ENCODE data around the gene SMARCA2. TPM values are rescaled to one million over a fixed set of nuclear protein-coding genes. Genes with fewer than 3 reads are reported as not detected.

Gene SMARCA2
- 91.4 and 100.0 TPM in 2 replicates for total RNA-seq

DNA sequence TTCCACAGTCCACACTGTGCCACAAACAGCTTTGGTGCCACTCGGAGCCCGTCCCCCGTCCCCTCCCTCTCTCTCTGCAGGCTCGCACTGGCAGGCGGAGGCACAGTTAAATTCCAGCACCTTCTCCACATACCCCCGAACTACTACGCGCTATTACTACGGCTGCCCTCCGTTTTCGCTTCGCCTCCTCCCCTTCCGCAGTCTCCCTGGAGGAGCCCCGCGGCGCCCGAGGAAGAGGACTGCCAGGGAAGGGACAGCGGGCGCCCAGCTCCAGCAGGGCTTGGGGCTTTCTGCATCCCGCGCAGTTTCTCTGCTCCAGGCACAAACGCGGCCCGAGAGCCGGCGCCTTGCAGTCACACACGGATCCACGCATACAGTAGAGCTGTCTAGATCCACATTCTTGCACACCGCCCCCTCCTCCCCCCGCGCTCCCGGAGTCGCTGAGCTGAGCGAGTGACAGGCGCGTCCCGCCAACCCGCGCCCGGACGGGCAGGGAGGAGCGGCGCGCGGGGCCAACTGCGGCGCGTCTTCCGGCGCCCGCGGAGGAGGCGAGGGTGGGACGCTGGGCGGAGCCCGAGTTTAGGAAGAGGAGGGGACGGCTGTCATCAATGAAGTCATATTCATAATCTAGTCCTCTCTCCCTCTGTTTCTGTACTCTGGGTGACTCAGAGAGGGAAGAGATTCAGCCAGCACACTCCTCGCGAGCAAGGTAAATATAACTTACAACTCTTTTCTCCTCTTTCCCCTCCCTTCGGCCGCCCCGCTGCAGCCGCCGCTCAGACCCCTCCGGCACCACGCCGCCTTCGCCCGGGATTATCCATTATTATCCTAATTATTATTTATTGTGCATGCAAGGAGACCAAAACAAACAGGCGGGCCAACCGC, at the start of gene SMARCA2:
TSS of gene SMARCA2 (plus strand) at position 652 of the 885 bp plus-strand sequence. CDS start 13,676 bp downstream, outside the sequence.
- Mint-ChIP-seq H3K36me3 (ENCODE audit: low read depth) (peaks cover 2% of the 10 kb centered on the region), H3K9me3 (no peaks in the 10 kb centered on the region), H3K4me1 (peaks cover 44% of the 10 kb centered on the region), H3K27me3 (peaks cover 11% of the 10 kb centered on the region), H3K4me3 (peak within 1 kb of the TSS; percentile 98), H3K27ac (peak within 1 kb of the TSS; percentile 97)
- intact Hi-C loops (cut with micrococcal nuclease), result loop anchor here (1.0 to 10.0 kb wide), 8 partner anchors 8 to 1740 kb away; partner anchors contain the start of genes KANK1, PUM3 and VLDLR
- DNase-seq, result peak; percentile 99

DNA sequence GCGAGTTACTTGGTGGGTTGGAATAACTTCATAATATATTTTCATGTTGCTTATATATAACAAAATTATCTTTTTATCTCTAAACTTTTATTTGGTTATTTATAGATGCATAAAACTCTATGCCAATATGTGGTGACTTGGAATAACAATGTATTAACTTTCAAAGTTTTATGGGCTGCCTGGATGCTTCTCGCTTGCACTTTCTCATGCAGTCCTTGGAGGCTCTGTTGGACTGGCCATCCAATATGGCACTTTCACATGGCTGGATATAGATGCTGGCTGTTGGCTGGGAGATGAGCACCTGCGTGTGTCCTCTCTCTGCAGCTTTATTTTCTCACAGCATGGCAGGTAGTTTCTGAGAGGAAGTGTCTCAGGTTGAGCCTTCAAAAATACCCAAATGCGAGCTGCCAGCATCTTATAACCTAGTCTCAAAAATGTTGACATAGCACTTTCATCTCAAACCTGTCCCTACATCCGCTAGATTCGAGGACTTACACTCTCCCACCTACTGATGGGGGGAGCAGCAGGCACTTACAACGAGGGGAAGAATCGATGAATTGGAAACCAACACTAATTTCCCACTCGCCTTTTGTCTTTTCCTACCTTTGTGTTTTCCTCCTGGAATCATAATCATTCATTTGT, 48.3 kb upstream of the SMARCA2 start:
- no peaks in the 10 kb centered on the region for H3K36me3 Mint-ChIP-seq (ENCODE audit: low read depth)
- intact Hi-C loops (cut with micrococcal nuclease), result no loop called here
- no peak overlapping the region for H3K27ac Mint-ChIP-seq
- H3K27me3 Mint-ChIP-seq, result peaks cover 18% of the 10 kb centered on the region
- DNase-seq, result no peak
- H3K4me3 Mint-ChIP-seq, result no peak overlapping the region
- H3K4me1 Mint-ChIP-seq, result no peaks in the 10 kb centered on the region
- H3K9me3 Mint-ChIP-seq, result no peaks in the 10 kb centered on the region

DNA sequence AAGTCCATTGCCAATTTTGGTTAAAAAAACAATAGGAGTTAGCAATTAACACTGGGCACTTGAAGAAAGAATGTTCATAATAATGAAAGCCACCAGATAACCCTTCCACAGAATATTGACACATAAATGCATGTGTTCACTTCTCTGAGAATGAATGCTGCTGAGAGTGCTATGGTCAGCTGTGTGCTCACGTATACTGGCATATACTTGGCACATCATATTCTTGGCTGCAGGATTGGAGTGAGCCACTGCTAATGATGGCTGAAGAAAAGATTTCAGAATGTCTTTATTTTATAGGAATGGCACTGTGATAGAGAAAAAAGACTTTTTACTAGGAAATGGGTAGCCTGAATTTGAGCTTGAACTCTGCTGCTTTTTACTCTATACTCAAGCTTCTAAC, 46.0 kb upstream of the SMARCA2 start:
- Mint-ChIP-seq H3K4me1 (no peaks in the 10 kb centered on the region), H3K4me3 (no peak overlapping the region), H3K27ac (no peak overlapping the region), H3K36me3 (ENCODE audit: low read depth) (no peaks in the 10 kb centered on the region), H3K27me3 (peaks cover 13% of the 10 kb centered on the region), H3K9me3 (peaks cover 8% of the 10 kb centered on the region)
- intact Hi-C loops (cut with micrococcal nuclease), result no loop called here
- DNase-seq, result no peak

DNA sequence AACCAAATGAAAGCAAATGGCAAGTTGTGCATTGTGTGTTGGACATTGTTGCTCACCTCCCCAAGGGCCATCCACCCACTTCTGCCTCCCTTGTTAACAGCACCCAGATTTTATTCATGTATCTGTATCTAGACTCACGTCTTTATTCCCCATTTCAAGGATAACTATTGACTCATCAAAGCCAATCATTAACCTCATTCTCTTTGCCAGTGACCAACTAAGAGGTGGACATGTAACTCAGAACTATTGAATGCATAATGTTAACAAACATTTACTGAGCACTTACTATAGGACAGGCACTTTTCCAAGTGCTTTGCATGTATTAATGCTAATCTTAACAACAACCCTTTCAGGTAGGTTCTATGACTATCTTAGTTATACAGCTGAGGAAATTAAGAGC, 45.2 kb upstream of the SMARCA2 start:
- Mint-ChIP-seq H3K9me3 (peaks cover 8% of the 10 kb centered on the region), H3K27me3 (peaks cover 11% of the 10 kb centered on the region), H3K36me3 (ENCODE audit: low read depth) (no peaks in the 10 kb centered on the region), H3K4me3 (no peak overlapping the region), H3K27ac (no peak overlapping the region), H3K4me1 (no peaks in the 10 kb centered on the region)
- intact Hi-C loops (cut with micrococcal nuclease), result no loop called here
- no peak for DNase-seq

DNA sequence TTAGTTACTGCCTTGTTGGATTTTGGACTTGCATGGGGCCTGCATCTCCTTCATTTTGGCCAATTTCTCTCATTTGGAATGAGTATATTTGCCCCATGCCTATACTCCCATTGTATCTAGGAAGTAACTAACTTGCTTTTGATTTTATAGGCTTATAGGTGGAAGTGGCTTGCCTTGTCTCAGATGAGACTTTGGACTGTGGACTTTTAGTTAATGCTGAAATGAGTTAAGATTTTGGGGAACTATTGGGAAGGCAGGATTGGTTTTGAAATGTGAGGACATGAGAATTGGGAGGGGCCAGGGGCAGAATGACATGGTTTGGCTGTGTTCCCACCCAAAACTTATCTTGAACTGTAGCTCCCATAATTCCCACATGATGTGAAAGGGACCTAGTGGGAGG, 42.5 kb upstream of the SMARCA2 start:
- no peak for DNase-seq
- H3K9me3 Mint-ChIP-seq, result peaks cover 8% of the 10 kb centered on the region
- peaks cover 6% of the 10 kb centered on the region for H3K27me3 Mint-ChIP-seq
- intact Hi-C loops (cut with micrococcal nuclease), result no loop called here
- no peaks in the 10 kb centered on the region for H3K36me3 Mint-ChIP-seq (ENCODE audit: low read depth)
- no peak overlapping the region for H3K27ac Mint-ChIP-seq
- no peak overlapping the region for H3K4me3 Mint-ChIP-seq
- H3K4me1 Mint-ChIP-seq, result no peaks in the 10 kb centered on the region

DNA sequence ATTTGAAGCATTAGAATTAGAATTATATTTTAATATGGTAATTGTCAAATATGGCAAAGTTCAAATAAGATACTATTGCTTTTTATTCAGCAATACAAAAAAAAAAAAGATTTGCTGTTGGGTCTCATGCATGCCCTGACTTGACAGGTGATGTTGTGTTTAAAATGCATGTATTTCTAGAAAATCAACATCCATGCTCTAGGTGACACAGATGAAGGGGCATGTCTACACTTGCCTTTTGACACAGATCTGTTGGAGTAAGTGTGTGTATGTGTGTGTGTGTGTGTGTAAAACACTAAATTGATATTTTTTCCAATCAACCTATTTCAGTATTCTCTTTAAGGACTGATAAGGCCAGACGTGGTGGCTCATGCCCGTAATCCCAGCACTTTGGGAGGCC, 38.1 kb upstream of the SMARCA2 start:
- Mint-ChIP-seq H3K27me3 (no peaks in the 10 kb centered on the region), H3K4me1 (no peaks in the 10 kb centered on the region), H3K4me3 (no peak overlapping the region), H3K27ac (no peak overlapping the region), H3K36me3 (ENCODE audit: low read depth) (no peaks in the 10 kb centered on the region), H3K9me3 (peaks cover 8% of the 10 kb centered on the region)
- no peak for DNase-seq
- intact Hi-C loops (cut with micrococcal nuclease), result no loop called here

DNA sequence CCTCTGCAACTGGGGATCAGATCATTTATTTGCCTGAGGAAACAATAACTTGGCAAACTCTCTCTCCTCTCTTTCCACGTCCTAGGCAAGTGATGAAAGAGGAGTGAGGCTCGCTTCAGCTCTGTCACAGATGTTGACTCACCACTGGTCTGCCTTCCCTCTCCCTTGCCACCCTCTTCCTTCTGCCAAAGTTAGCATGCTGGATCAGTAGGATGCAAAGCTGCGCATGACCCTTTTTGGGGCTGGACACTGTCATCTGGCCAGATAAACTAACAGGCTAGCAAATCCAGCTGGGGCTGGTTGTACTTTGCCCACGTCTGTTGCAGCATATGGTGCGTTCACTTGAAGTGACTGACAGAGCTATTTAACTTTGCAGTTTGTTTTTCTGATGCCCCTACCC, 36.2 kb upstream of the SMARCA2 start:
- H3K4me3 Mint-ChIP-seq, result no peak overlapping the region
- no peaks in the 10 kb centered on the region for H3K27me3 Mint-ChIP-seq
- no peaks in the 10 kb centered on the region for H3K4me1 Mint-ChIP-seq
- no peak overlapping the region for H3K27ac Mint-ChIP-seq
- H3K36me3 Mint-ChIP-seq (ENCODE audit: low read depth), result no peaks in the 10 kb centered on the region
- intact Hi-C loops (cut with micrococcal nuclease), result no loop called here
- no peak for DNase-seq
- H3K9me3 Mint-ChIP-seq, result no peaks in the 10 kb centered on the region

DNA sequence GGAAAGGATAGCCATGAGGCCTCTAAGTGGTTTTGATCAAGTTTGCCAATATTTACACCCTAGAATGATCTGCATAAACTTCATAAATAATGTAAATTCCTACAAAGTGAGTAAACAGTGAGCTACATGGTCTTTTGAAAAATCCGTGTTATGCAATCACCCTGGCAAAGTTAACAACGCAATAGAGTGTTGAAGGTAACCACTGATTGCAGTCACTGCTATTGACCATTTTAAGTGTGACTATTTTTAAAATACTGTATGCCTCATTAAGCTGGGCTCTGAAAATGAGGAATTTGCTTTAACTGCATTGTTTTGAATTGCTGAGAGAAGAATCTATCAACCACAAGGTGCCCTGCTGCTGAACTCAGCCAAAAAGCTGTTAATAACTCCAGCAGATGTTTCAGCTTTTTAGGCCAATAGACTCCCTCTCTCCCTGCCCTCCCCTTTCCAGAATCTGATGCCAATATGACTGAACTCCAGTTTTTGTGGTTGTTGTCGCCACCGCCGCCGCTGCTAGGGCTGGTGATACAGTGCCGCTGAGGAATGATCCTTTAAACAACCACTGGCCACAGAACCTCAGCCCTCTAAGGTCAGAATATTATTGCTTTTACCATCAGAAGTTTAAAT, 35.3 kb upstream of the SMARCA2 start:
- DNase-seq, result no peak
- Mint-ChIP-seq H3K9me3 (no peaks in the 10 kb centered on the region), H3K4me3 (no peak overlapping the region), H3K27me3 (no peaks in the 10 kb centered on the region), H3K4me1 (no peaks in the 10 kb centered on the region), H3K36me3 (ENCODE audit: low read depth) (no peaks in the 10 kb centered on the region), H3K27ac (no peak overlapping the region)
- intact Hi-C loops (cut with micrococcal nuclease), result no loop called here

DNA sequence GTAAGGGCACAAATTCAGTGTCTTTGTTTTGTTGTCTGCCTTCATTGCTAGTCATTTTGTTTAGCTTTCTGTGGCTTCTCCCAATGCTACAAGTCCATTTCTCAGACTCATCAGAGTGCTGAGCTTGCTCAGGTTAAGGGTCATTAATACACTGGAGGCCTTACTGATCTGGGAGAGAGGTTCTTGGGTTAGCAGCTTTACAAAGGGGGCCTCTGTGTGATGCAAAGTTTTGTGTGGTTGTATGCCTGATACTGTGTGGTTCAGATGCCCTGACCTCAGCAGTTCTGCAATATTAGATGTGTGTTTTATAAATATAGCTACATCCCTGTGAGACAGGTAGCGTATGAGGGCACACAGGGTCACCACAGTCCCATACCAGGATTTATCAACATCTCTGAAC, 34.8 kb upstream of the SMARCA2 start:
- Mint-ChIP-seq H3K4me1 (no peaks in the 10 kb centered on the region), H3K36me3 (ENCODE audit: low read depth) (no peaks in the 10 kb centered on the region), H3K27ac (no peak overlapping the region), H3K4me3 (no peak overlapping the region), H3K9me3 (no peaks in the 10 kb centered on the region), H3K27me3 (no peaks in the 10 kb centered on the region)
- DNase-seq, result no peak
- intact Hi-C loops (cut with micrococcal nuclease), result no loop called here

DNA sequence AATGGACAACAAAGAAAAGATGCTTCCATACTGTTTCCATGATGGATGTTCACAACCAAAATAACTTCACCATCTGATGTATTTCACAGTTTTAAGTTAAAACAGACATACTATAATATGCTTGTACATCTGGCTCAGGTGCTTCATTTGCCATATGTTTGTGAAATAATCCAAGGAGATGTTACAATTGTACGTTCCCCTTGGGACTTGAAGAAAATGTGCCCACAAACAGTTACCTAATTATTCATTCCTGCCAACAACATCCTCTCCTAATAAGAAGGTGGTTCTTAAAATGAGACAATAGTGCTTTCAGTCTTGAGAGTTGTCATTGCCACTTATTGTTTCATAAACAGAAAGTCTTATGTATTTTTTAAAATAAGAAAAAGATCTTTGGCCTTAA, 33.1 kb upstream of the SMARCA2 start:
- Mint-ChIP-seq H3K9me3 (no peaks in the 10 kb centered on the region), H3K27ac (no peak overlapping the region), H3K36me3 (ENCODE audit: low read depth) (no peaks in the 10 kb centered on the region), H3K4me3 (no peak overlapping the region), H3K27me3 (peaks cover 10% of the 10 kb centered on the region), H3K4me1 (no peaks in the 10 kb centered on the region)
- no peak for DNase-seq
- intact Hi-C loops (cut with micrococcal nuclease), result no loop called here

DNA sequence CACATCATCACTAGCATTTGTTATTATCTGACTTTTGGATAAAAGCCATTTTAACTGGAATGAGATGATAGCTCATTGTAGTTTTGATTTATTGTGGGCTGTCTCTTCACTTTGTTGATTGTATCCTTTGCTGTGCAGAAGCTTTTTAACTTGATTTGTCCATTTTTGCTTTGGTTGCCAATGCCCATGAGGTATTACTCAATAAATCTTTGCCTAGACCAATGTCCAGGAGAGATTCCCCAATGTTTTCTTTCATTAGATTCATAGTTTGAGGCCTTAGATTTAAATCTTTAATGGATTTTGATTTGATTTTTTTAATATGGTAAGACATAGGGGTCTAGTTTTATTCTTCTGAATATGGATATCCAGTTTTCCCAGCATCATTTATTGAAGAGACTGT, 28.8 kb upstream of the SMARCA2 start:
- intact Hi-C loops (cut with micrococcal nuclease), result no loop called here
- Mint-ChIP-seq H3K4me1 (no peaks in the 10 kb centered on the region), H3K36me3 (ENCODE audit: low read depth) (no peaks in the 10 kb centered on the region)

DNA sequence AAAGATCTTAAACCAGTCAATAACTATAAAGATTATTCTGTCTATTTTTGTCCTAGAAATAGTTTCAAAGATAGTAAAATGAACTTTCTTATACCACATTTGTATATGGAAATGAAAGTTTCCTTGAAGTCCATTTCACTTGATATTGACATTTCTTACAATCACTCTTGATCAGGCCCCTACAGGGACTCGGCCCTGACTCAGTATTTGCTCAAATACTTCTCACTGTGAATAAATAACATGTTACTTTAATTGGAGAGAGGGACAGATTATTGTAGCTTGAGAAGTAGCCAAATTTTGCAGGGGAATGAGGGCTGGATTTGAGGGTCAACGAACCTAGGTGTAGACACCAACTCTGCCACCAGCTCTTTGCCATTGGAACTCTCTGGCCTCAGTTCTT, 25.6 kb upstream of the SMARCA2 start:
- no peaks in the 10 kb centered on the region for H3K4me1 Mint-ChIP-seq
- H3K36me3 Mint-ChIP-seq (ENCODE audit: low read depth), result no peaks in the 10 kb centered on the region
- intact Hi-C loops (cut with micrococcal nuclease), result no loop called here
- peaks cover 24% of the 10 kb centered on the region for H3K27me3 Mint-ChIP-seq
- no peak overlapping the region for H3K4me3 Mint-ChIP-seq
- H3K27ac Mint-ChIP-seq, result no peak overlapping the region
- DNase-seq, result no peak
- H3K9me3 Mint-ChIP-seq, result no peaks in the 10 kb centered on the region

More for the DNA sequence above, 28.8 kb upstream of the SMARCA2 start:
- Mint-ChIP-seq H3K27me3 (peaks cover 17% of the 10 kb centered on the region), H3K27ac (no peak overlapping the region), H3K9me3 (no peaks in the 10 kb centered on the region), H3K4me3 (no peak overlapping the region)
- no peak for DNase-seq

DNA sequence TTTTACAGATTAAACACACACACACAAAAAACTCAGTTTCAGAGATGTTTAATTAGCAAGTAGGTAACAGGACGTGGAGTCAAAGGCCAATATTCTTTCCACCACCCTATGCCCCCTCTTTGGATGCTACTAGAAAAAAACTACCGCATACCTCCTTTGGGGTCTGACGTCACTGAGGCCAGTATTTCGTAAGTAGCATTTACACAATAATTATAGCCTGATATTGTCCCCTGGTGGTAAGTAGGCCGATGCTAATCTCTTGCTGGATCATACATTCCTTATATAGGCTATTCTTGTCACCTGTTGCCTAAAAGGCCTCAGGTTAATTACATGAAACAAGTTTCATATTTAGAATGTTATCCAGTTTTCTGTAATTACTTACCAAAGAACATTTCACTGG, 21.0 kb upstream of the SMARCA2 start:
- Mint-ChIP-seq H3K27ac (no peak overlapping the region), H3K4me3 (no peak overlapping the region), H3K9me3 (no peaks in the 10 kb centered on the region), H3K4me1 (no peaks in the 10 kb centered on the region), H3K27me3 (peaks cover 27% of the 10 kb centered on the region), H3K36me3 (ENCODE audit: low read depth) (no peaks in the 10 kb centered on the region)
- intact Hi-C loops (cut with micrococcal nuclease), result no loop called here
- DNase-seq, result no peak

DNA sequence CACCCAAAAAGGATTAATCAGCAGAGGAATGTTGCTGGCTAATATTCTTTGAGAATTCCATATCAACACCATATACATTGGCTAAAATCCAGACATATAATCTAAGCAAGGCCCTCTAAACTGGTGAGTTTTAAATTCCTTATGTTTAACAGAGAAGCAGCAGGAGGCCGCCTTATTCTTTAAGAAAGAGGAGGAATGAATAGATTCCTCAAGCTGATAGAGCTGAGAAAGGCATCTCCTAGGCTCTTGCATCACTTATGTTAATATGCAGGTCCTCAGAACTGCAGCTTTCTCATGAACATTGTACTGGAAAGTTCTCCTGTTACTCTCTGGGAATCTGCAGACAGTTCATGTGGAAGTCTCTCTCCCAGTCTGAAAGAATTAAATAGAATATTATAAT, 20.1 kb upstream of the SMARCA2 start:
- intact Hi-C loops (cut with micrococcal nuclease), result no loop called here
- H3K27me3 Mint-ChIP-seq, result peaks cover 30% of the 10 kb centered on the region
- H3K4me1 Mint-ChIP-seq, result no peaks in the 10 kb centered on the region
- no peak overlapping the region for H3K27ac Mint-ChIP-seq
- no peak overlapping the region for H3K4me3 Mint-ChIP-seq
- H3K36me3 Mint-ChIP-seq (ENCODE audit: low read depth), result no peaks in the 10 kb centered on the region
- no peaks in the 10 kb centered on the region for H3K9me3 Mint-ChIP-seq
- no peak for DNase-seq

Measured in activated CD4-positive, alpha-beta T cell treated with anti-CD3 and anti-CD28 coated beads, Interleukin-2, amount 10 ng/mL, durations not matched to agents 24 days and 14 days (primary cell).